ENCODE measurements around the gene KCNG3.
"Not testable (repeated sequence)": the region's sequence is repeated elsewhere in the genome, so short reads cannot be mapped to it uniquely, and the experiment has no call there.

The KCNG3 gene

DNA sequence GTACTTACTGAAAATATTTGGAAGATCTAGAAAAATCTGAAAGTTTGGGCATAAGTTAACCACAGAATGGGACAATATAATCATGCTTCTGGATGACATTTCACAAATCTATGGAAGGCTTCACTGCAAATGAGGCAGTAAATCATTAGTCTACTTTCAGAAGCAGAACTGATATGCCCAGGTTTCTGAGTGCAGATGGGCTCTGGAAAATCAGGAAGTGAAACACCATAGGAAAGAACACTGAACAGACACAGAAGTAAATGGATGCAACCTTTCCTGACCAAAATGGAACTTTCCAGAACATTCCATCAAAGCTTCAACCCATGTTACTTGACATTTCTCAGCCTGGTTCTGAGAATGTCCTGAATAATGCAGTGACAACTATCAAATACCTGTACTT lies 55.1 kb downstream of the KCNG3 start:
- in situ Hi-C loops (cut with MboI; ENCODE audit: low sequenced_read_pairs): no loop called here

DNA sequence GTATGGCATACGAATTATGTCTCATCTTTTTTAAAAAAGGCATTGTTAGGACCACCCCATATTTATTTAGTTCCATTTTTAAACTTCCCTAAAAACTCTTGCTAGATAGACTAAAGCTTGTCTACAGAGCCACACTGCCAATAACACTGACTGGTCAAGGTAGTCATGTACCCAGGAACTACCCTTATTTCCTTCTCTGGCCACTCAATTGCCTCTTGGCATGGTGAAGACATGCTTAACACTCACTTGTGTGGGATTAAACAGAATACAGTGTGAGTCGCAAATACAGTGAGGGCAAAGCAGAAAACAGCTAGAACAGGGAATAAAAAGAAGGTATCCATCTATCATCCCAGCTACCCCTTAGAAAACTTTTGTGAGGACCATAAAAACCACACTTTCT lies 57.4 kb downstream of the KCNG3 start:
- in situ Hi-C loops (cut with MboI; ENCODE audit: low sequenced_read_pairs): no loop called here

DNA sequence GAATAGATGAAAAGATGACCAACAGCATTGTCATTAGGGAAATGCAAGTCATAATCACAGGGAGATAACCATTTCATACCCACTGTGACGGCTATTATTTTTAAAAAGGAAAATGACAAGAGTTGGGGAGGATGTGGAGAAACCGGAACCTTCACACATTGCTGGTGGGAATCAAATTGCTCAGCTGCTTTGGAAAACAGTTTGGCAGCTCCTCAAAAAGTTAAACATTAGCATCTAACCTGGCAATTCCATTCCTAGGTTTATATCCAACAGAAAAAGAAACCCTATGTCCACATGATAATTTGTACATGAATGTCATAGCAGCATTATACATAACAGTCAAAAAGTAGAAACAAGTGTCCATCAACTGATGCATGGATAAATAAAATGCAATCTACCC lies 58.2 kb downstream of the KCNG3 start:
- in situ Hi-C loops (cut with MboI; ENCODE audit: low sequenced_read_pairs): no loop called here

DNA sequence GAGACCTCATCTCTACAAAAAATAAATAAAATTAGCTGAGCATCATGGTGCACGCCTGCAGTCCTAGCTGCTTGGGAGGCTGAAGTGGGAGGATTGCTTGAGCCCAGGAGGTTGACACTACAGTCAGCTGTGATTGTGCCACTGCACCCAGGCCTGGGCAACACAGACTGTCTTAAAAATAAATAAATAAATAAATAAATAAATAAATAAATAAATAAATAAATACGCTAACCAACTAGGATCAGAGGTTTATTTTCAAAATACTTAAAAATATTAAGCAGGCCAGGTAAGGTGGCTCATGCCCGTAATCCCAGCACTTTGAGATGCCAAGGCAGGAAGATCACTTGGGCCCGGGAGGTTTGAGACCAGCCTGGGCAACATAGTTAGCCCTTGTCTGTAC lies 63.6 kb downstream of the KCNG3 start:
- in situ Hi-C loops (cut with MboI; ENCODE audit: low sequenced_read_pairs): no loop called here

DNA sequence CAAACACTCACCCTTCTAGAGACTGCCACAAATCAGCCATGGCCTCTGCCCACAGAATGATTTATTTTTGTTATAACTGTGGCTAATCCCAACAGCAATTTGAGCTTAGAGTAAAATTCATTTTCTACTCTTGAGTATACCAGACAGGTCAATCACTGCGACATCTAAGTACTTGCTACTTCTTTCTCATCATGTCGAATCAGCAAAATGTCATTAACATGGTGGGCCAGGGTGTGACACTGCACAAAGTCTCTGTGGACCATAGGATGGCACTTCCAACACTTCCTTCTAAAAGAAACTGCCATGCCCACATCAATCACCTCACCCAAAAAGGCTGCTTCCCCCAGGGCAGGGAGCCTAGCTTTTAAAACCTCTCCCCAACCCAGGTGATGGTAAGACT lies 64.4 kb downstream of the KCNG3 start:
- in situ Hi-C loops (cut with MboI; ENCODE audit: low sequenced_read_pairs): no loop called here

DNA sequence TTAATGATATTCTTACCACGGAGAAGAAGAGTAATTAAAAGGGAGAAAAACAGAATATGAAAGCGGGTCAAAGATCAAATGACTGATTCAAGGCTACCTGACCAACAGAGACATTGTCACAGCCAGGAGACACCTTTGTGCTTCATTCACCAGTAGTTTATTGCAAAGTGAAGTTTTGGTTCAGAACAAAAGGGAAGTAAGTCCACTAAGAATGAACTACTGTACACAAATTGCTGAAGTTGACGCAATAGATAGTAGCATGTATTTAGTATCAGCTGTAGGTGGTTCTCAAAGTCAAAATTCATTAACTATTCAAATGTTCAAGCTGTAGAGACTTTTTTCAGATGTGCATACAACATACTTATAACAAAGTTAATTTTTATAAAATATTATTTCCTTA lies 68.1 kb downstream of the KCNG3 start:
- in situ Hi-C loops (cut with MboI; ENCODE audit: low sequenced_read_pairs): no loop called here

DNA sequence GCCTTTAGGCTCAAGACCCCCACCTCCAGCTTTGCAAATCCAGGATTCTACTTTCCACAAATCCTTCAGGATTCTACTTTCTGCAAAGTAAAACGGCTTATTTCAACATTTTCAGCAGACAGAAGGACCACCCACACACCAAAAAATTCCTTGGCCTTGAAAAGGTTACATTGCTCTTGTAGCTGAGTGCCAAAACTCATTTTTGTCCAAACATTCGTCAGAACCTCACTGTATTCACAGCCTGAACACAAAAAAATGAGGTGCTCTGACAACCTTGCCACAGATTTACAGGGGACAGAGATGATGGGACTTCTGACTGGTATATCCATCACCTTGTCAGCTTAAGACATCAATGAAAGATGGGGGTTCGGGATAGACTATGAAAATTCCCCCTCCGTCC lies 69.7 kb downstream of the KCNG3 start:
- in situ Hi-C loops (cut with MboI; ENCODE audit: low sequenced_read_pairs): no loop called here

DNA sequence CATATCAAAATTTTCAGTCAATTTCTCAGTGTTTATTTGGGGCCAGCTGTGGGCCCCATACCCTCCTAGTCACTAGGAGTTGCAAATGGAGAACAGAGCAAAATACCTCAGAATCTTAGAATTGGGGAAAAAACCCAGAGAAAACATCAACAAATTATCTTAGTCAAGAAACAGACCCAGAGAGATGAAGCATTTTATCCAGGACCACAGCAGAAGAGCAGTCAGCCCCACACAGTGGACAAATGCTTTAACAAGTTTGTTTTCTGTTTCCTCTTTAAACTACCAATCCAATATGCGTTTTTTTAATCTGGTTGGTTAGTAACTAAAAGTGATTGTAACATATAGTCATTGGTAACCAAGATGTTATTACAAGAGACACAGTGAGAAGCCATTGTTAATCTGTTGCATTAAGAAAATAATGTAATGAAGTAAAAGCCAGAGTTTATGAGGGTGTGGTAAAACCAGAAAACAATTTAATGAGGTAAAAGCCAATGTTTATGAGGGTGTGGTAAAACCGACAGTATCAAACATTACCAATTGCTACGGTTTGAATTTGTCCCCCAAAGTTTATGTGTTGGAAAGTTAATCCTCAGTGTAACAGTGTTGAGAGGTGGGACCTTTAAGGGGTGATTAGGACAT lies 72.1 kb downstream of the KCNG3 start:
- in situ Hi-C loops (cut with MboI; ENCODE audit: low sequenced_read_pairs): no loop called here

DNA sequence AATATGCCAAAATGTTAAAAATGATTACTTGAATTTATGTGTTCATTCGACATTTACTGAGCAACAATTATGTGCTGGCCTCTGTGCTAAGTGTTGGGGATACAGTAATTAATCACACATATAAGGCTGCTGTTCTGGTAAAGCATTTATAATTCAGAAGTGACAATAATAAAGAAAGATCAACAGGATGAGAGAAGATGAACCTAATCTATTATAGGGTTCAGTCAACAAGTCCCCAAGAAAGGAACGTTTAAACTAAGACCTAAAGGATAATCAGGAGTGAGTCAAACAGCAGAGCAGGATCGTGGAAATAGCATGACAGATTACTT lies 72.7 kb downstream of the KCNG3 start:
- in situ Hi-C loops (cut with MboI; ENCODE audit: low sequenced_read_pairs): no loop called here

DNA sequence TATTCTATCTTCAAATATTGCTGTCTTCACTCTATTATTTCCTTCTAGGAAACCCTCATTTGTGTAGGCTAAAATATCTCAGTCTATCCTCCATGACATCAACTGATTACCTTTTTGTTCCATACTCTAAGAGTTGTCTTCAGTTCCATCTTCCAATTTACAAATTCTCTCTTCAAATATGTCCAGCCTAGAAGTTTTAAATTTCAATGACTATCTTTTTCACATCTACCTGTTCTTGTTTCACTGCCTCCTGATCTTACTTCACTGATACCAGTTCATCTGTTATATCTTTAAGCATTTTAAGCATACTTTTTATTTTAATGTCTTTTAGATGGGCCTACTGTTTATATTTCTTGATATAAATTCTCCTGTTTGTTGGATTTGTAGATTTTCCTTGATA lies 79.1 kb downstream of the KCNG3 start:
- in situ Hi-C loops (cut with MboI; ENCODE audit: low sequenced_read_pairs): no loop called here

DNA sequence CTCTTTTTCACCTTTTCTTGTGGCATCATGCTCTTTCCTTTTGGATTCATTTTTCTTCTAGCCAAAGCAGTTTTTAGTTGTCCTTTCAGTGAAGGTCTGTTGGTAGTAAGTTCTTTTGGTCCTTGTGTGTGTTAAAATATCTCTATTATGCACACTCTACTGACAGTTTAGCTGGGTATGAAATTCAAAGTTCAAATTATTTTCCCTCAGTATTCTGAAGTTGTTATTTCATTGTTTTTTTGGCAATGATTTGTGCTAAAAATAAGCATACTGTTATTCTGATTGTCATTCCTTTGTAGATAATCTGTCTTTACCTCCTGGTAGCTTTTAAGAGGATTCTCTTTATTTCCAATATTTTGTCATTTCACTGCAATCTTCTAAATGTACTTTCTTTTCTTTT lies 79.6 kb downstream of the KCNG3 start:
- in situ Hi-C loops (cut with MboI; ENCODE audit: low sequenced_read_pairs): no loop called here

DNA sequence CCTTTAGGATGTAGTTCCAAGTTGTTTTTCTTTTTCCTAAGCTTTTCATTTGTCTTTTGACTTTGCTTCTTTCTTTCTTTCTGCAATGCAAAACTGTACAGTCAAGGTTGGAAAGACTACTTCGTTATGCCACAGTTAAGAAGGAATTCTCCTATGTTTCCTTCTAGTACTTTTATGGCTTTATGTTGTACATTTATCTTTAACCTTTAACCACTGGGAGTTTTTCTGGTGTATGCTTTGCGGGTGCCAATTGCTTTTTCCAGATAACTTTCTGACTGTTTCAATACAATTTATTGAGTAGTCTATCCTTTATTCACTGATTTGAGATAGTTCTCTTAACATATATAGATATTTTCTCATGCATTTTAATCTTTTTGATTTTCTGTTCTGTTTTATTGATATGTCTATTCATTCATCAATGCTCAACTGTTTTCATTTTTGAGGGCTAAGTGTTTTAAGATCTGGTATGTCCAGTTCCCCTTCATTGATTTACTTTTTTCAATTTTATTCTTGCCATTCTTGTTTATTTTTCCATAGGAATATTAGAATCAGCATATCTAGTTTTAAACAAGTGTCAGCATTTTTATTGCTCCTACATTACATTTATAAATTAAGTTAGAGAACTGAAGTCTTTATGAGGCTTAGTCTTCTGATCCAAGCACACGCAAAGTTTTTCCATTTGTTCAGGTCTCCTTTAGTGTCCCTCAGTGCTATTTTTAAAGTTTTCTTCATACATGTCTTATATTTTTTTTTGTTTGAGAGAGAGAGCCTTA lies 82.9 kb downstream of the KCNG3 start:
- in situ Hi-C loops (cut with MboI; ENCODE audit: low sequenced_read_pairs): no loop called here

DNA sequence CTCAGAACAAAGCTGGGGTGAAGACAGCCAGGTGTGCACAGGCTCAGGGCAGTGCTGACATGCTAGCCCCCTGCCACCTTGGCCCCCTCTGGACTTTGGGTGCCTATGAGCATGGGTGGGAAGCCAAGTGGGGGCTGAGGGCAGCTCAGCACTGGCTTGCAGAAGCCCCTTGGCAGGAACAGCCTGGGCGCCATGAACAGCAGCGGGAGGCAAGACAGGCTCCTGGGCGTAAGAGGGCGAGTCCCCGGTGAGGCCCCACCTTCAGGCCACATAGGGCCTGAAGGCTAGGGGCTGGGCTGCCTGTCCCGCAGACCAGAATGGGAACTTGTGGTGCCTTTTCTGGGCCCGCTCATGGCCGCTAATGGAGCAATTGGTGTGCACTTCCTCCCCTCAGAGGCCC lies 85.8 kb downstream of the KCNG3 start:
- in situ Hi-C loops (cut with MboI; ENCODE audit: low sequenced_read_pairs): no loop called here

DNA sequence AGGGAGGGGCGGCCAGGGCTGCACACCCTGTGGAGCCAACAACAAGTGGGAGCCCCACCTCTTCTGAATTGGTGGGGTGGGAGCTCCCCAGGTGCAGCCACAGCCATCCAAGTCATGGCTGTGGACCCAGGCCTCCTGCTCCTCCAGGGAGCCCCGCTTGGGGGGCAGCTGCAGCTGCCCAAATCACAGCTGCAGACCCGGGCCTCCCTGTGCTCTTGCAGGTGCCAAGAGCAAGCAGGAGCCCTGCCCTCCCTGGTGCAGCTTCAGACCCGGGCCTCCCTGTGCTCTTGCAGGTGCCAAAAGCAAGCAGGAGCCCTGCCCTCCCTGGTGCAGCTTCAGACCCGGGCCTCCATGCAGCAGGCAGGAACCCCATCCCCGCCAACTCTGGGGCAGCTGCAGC lies 86.3 kb downstream of the KCNG3 start:
- in situ Hi-C loops (cut with MboI; ENCODE audit: low sequenced_read_pairs): no loop called here

DNA sequence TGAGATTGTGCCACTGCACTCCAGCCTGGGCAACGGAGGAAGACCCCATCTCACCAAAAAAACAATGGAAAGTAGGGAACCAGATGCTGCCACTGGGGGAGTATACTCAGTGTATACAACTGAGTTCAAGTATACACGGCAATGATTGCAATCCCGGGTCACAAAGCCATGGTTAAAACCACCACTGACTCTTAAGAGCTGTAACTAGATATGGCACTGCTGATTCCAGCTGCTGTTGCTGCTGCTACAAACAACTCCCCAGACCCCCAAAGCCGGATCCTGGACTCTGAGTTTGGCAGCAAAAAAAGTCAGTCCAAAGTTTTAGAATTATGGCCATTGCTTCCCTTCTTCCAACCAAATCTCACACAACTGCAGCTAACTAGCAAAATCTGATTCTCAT lies 89.1 kb downstream of the KCNG3 start:
- in situ Hi-C loops (cut with MboI; ENCODE audit: low sequenced_read_pairs): no loop called here

DNA sequence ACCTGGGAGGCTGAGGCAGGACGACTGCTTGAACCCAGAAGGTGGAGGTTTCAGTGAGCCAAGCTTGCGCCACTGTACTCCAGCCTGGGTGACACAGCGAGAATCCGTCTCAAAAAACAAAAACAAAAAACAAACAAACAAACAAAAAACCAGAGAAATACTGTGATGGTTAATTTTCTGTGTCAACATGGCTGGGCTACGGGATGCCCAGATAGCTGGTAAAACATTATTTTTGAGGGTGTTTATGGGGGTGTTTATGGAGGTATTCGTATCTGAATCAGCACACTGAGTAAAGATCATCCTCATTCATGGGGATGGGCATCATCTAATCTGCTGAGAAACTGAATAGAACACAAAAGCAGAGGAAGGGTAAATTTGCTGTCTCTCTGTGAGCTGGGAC lies 92.0 kb downstream of the KCNG3 start:
- in situ Hi-C loops (cut with MboI; ENCODE audit: low sequenced_read_pairs): no loop called here

DNA sequence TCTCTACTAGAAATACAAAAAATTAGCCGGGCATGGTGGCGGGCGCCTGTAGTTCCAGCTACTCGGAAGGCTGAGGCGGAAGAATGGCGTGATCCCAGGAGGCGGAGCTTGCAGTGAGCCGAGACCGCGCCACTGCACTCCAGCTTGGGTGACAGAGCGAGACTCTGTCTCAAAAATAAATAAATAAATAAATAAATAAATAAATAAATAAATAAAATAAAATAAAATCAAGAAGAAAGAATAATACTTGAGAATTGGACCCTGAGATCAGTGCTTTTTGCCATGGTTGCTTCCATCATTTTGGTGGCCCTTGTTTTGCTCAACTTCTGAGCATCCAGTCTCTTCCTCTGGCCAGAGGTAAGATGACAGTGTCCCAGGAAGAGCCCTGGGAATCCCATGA lies 95.7 kb downstream of the KCNG3 start:
- in situ Hi-C loops (cut with MboI; ENCODE audit: low sequenced_read_pairs): not testable (repeated sequence)

DNA sequence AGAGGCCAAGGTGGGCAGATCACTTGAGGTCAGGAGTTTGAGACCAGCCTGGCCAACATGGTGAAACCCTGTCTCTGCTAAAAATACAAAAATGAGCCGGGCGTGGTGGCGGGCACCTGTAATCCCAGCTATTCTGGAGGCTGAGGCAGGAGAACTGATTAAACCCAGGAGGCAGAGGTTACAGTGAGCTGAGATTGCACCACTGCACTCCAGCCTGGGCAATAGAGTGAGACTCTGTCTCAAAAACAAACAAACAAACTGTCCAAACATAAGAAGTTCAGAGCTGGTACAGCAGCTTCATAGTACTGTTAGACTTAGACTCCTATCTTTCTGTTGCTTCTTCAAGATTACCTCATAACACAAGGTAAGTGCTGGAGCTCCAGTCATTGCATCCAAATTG lies 100.5 kb downstream of the KCNG3 start:
- in situ Hi-C loops (cut with MboI; ENCODE audit: low sequenced_read_pairs): not testable (repeated sequence)

DNA sequence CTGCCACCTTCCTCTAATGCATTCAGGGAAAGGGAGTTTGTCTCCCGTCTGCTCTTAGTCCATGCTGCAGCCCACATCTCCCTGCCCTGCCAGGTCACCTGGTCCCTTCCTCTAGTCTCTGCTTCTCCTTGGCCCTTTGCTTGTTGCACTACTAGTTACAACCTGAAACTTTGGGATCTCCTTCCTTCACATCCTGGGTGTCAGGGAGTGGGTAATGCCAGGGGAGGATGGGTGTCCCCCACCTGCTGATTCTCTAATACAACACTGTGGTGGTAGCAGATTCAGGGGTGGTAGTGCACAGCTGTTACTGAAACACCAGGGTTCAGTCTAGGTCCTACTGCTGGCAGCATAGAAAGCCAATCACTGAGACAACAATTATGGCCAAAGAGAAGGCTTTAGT lies 101.6 kb downstream of the KCNG3 start:
- in situ Hi-C loops (cut with MboI; ENCODE audit: low sequenced_read_pairs): no loop called here
